ENCODE results near the gene PDIA2. TPM values are rescaled to one million over a fixed set of nuclear protein-coding genes. Genes with fewer than 3 reads are reported as not detected.

PDIA2 gene
- total and polyA plus RNA-seq, 8 donors: 32.3 to 932 (median 118) TPM; not detected in 1

DNA sequence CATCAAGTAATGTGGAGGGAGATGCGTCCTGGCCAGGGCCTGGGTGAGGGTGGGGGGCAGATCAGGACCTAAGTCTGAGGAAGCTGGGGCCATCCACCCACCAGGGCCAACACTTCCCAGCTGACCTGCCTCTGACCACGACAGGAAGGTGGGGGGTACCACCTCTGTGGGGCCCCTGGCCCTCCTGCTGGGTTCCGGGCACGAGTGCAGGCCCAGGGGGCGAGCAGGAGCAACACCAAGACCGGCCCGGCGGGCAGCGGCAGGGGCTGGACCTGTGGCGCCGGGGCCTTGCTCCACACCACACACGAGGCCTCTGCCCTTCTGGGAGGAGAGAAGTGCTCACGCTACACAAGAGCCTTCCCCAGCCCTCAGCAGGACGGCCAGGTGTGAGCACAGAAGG is 13.3 kb downstream of the PDIA2 start:
- intact Hi-C loops (cut with DNase I; ENCODE audit: low total_unique reads): no loop called here
- Histone ChIP-seq H3K4me1 (no peaks in the 10 kb centered on the region), H3K27ac (no peak overlapping the region), H3K4me3 (no peak overlapping the region), H3K36me3 (peaks cover 31 to 78% (median 70%) of the 10 kb centered on the region in 4 donors), H3K9me3 (no peaks in the 10 kb centered on the region), H3K27me3 (no peaks in the 10 kb centered on the region)
- WGBS, 5 donors: 94 to 100% (median 94%) methylated on average over 2 to 14 of the region's 14 CpGs
- no peak for DNase-seq
- TF ChIP-seq POLR2AphosphoS5 (IDR thresholded peaks at IDR 0.05): no peak
- TF ChIP-seq EP300 (IDR thresholded peaks at IDR 0.05): no peak
- TF ChIP-seq, protein P1, sequence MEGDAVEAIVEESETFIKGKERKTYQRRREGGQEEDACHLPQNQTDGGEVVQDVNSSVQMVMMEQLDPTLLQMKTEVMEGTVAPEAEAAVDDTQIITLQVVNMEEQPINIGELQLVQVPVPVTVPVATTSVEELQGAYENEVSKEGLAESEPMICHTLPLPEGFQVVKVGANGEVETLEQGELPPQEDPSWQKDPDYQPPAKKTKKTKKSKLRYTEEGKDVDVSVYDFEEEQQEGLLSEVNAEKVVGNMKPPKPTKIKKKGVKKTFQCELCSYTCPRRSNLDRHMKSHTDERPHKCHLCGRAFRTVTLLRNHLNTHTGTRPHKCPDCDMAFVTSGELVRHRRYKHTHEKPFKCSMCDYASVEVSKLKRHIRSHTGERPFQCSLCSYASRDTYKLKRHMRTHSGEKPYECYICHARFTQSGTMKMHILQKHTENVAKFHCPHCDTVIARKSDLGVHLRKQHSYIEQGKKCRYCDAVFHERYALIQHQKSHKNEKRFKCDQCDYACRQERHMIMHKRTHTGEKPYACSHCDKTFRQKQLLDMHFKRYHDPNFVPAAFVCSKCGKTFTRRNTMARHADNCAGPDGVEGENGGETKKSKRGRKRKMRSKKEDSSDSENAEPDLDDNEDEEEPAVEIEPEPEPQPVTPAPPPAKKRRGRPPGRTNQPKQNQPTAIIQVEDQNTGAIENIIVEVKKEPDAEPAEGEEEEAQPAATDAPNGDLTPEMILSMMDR (IDR thresholded peaks at IDR 0.05): no peak
- no peak for TF ChIP-seq POLR2A (IDR thresholded peaks at IDR 0.05)

DNA sequence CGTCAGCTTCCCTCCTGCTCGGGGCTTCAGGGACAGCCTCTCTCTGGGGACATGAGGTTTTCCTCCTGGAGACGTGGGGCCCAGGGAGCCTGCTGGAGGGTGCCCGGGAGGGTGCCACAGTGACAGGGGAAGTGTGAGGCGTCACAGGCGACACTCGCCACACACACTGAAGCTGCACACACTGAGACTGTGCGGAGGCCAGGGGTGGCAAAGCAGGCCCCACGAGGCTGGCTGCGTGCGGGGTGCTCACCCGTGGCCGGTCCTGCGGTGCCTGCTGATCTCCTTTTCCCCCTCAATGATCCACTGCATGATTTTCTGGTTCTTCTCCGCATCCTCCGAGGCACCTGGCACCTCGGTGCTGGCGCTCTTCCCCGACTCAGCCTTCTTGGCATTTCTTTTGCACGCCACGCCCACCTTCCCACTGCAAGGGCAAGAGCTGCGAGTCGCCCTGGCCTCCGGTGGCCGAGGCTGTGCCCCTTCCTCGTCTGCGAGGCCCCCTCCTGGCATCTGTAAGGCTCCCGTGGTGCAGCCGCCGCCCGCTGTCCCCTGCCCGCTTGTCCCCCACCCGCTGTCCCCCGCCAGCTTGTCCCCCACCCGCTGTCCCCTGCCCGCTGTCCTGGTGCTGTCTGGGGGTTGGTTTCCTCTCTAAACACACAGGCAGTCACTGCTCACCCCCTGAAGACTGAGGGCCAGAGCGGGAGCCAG is 14.0 kb downstream of the PDIA2 start:
- Histone ChIP-seq H3K27me3 (no peaks in the 10 kb centered on the region), H3K4me1 (no peaks in the 10 kb centered on the region), H3K27ac (no peak overlapping the region), H3K4me3 (no peak overlapping the region), H3K9me3 (no peaks in the 10 kb centered on the region), H3K36me3 (peaks cover 24 to 78% (median 69%) of the 10 kb centered on the region in 4 donors)
- TF ChIP-seq POLR2A (IDR thresholded peaks at IDR 0.05) (no peak), EP300 (IDR thresholded peaks at IDR 0.05) (no peak), POLR2AphosphoS5 (IDR thresholded peaks at IDR 0.05) (no peak)
- TF ChIP-seq, protein P1 (IDR thresholded peaks at IDR 0.05): no peak
- DNase-seq: no peak
- WGBS, 5 donors: 78 to 86% (median 85%) methylated on average over 29 to 37 of the region's 37 CpGs
- intact Hi-C loops (cut with DNase I; ENCODE audit: low total_unique reads): no loop called here

GRCh38 chr16:297832-298231 is 14.9 kb downstream of the PDIA2 start:
- no peak overlapping the region for H3K4me3 ChIP-seq
- peaks cover 22 to 78% (median 69%) of the 10 kb centered on the region in 4 donors for H3K36me3 ChIP-seq
- intact Hi-C loops (cut with DNase I; ENCODE audit: low total_unique reads): no loop called here
- H3K9me3 ChIP-seq: no peaks in the 10 kb centered on the region
- no peaks in the 10 kb centered on the region for H3K27me3 ChIP-seq
- DNase-seq: no peak
- H3K27ac ChIP-seq: no peak overlapping the region
- TF ChIP-seq POLR2A (IDR thresholded peaks at IDR 0.05): no peak
- TF ChIP-seq POLR2AphosphoS5 (IDR thresholded peaks at IDR 0.05): no peak
- TF ChIP-seq, protein P1 (IDR thresholded peaks at IDR 0.05): no peak
- no peak for TF ChIP-seq EP300 (IDR thresholded peaks at IDR 0.05)
- no peaks in the 10 kb centered on the region for H3K4me1 ChIP-seq
- 91 to 96% (median 94%) methylated on average over 24 to 32 of the region's 32 CpGs for WGBS, 5 donors

DNA sequence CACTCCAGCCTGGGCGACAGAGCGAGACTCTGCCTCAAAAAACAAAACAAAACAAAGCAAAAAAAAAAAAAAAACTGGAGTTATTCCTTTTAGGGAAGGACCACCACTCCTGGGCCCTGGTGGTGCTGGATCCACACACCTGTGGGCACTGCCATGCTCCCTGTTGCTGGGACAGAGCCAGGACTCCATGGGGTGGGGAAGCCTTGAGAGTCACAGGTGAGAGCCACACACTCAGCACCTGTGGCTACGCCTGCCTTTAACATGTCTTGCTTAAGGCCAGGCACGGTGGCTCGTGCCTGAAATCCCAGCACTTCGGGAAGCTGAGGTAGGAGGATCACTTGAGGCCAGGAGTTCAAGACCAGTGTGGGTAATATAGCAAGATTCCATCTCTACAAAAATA is 18.3 kb downstream of the PDIA2 start:
- intact Hi-C loops (cut with DNase I; ENCODE audit: low total_unique reads): no loop called here
- no peak overlapping the region for H3K4me3 ChIP-seq
- H3K27ac ChIP-seq: no peak overlapping the region
- no peaks in the 10 kb centered on the region for H3K9me3 ChIP-seq
- no peak for DNase-seq
- H3K4me1 ChIP-seq: no peaks in the 10 kb centered on the region
- no peaks in the 10 kb centered on the region for H3K27me3 ChIP-seq
- 92 to 96% (median 94%) methylated on average over 6 of the region's 6 CpGs for WGBS, 5 donors
- peaks cover 20 to 90% (median 77%) of the 10 kb centered on the region in 4 donors for H3K36me3 ChIP-seq
- TF ChIP-seq POLR2A (IDR thresholded peaks at IDR 0.05) (no peak), EP300 (IDR thresholded peaks at IDR 0.05) (no peak), POLR2AphosphoS5 (IDR thresholded peaks at IDR 0.05) (no peak)
- TF ChIP-seq, protein P1 (IDR thresholded peaks at IDR 0.05): no peak
